Mesendoderm (in vitro differentiated cells): ENCODE measurements around the gene SRCIN1.

ENCODE experiments used
- DNase-seq: peaks from one replicate; pipeline ENCODE4 v3.0.0; 2013
- H2AK5ac ChIP-seq: 2 replicates; pipeline ENCODE4 v1.6.1; 2013; ENCODE audit warnings: low read length, inconsistent platforms
- H2BK120ac ChIP-seq: 2 replicates; pipeline ENCODE4 v1.6.1; 2013; ENCODE audit warnings: low read depth, mild to moderate bottlenecking, low read length, moderate library complexity, mixed read lengths
- H2BK15ac ChIP-seq: replicated peaks from 2 replicates; pipeline ENCODE4 v1.6.1; 2013; ENCODE audit warnings: low read depth, mild to moderate bottlenecking, moderate library complexity
- H2BK5ac ChIP-seq: 2 replicates; pipeline ENCODE4 v1.6.1; 2013; ENCODE audit warnings: low read length, inconsistent platforms
- H3K18ac ChIP-seq: 2 replicates; pipeline ENCODE4 v1.6.1; 2013; ENCODE audit warnings: mild to moderate bottlenecking, low read length, mixed read lengths
- H3K23ac ChIP-seq: one replicate; pipeline ENCODE4 v1.6.1; 2013; ENCODE audit warnings: low read length
- H3K27ac ChIP-seq: 2 replicates; pipeline ENCODE4 v1.5.1; 2013; ENCODE audit warnings: low read depth, mild to moderate bottlenecking, inconsistent platforms, low read length, moderate library complexity
- H3K27me3 ChIP-seq: 2 replicates; pipeline ENCODE4 v1.6.1; 2013; ENCODE audit warnings: low read length, control low read depth, mild to moderate bottlenecking, inconsistent platforms; ENCODE audit not compliant: insufficient read depth, poor library complexity
- H3K36me3 ChIP-seq: 2 replicates; pipeline ENCODE4 v1.6.1; 2013; ENCODE audit warnings: low read length, inconsistent platforms; ENCODE audit not compliant: control insufficient read depth, insufficient read depth
- H3K4ac ChIP-seq: one replicate; pipeline ENCODE4 v1.6.1; 2013; ENCODE audit warnings: low read depth, mild to moderate bottlenecking, low read length, moderate library complexity
- H3K4me1 ChIP-seq: 2 replicates; pipeline ENCODE4 v1.6.1; 2013; ENCODE audit warnings: low read depth, low read length, inconsistent platforms; ENCODE audit not compliant: control insufficient read depth
- H3K4me2 ChIP-seq: 2 replicates; pipeline ENCODE4 v1.6.1; 2013; ENCODE audit warnings: low read length
- H3K4me3 ChIP-seq: 2 replicates; pipeline ENCODE4 v1.5.1; 2013; ENCODE audit warnings: mild to moderate bottlenecking, low read length
- H3K56ac ChIP-seq: one replicate; pipeline ENCODE4 v1.6.1; 2013; ENCODE audit warnings: low read length
- H3K79me1 ChIP-seq: 2 replicates; pipeline ENCODE4 v1.6.1; 2013; ENCODE audit warnings: low read length, inconsistent platforms
- H3K79me2 ChIP-seq: 2 replicates; pipeline ENCODE4 v1.6.1; 2013; ENCODE audit warnings: mild to moderate bottlenecking, low read length; ENCODE audit not compliant: control insufficient read depth, insufficient read depth
- H3K9ac ChIP-seq: 2 replicates; pipeline ENCODE4 v1.6.1; 2013; ENCODE audit warnings: low read length, inconsistent platforms
- H4K5ac ChIP-seq: one replicate; pipeline ENCODE4 v1.6.1; 2013; ENCODE audit warnings: low read length
- H4K8ac ChIP-seq: one replicate; pipeline ENCODE4 v1.6.1; 2013; ENCODE audit warnings: low read depth, mild to moderate bottlenecking, control low read depth, low read length, moderate library complexity
- WGBS: extraction: QIAGEN DNeasy Blood & Tissue Kit; methylation state at CpG from one replicate; pipeline ENCODE4 v1.1.7; 2013; ENCODE audit warnings: low lambda C conversion rate, missing lambda C conversion rate; ENCODE audit not compliant: insufficient coverage; ENCODE audit errors: extremely low coverage; 5-methylcytosine and 5-hydroxymethylcytosine counted together

The SRCIN1 gene

GRCh38 chr17:38606646-38607611 is 1.2 kb upstream of the SRCIN1 start:
- DNase-seq, result peak; percentile 30
- Histone ChIP-seq H3K56ac (peak overlapping the region; percentile 57), H3K27ac (no peak overlapping the region), H2BK5ac (no peak overlapping the region), H3K4me3 (no peak overlapping the region), H3K4me1 (peaks cover 9% of the 10 kb centered on the region), H3K36me3 (no peaks in the 10 kb centered on the region), H3K79me2 (no peaks in the 10 kb centered on the region), H4K8ac (no peak overlapping the region), H3K23ac (no peak overlapping the region), H3K79me1 (no peaks in the 10 kb centered on the region), H2AK5ac (no peak overlapping the region), H3K4ac (no peak overlapping the region), H3K18ac (peak overlapping the region; percentile 24), H3K4me2 (peak overlapping the region; percentile 11), H2BK15ac (no peak overlapping the region), H2BK120ac (no peak overlapping the region), H3K9ac (peak overlapping the region; percentile 4), H3K27me3 (peaks cover 3% of the 10 kb centered on the region), H4K5ac (no peak overlapping the region)
- no CpG with 5 or more reads among the region's 30 CpGs for WGBS

GRCh38 chr17:38605411-38605840 is 326 bp downstream of the SRCIN1 start:
- Histone ChIP-seq H4K5ac (no peak overlapping the region), H3K27ac (no peak overlapping the region), H3K18ac (peak overlapping the region; percentile 18), H3K4me3 (no peak overlapping the region), H3K27me3 (peaks cover 3% of the 10 kb centered on the region), H3K79me1 (no peaks in the 10 kb centered on the region), H3K23ac (no peak overlapping the region), H2BK120ac (no peak overlapping the region), H2BK5ac (no peak overlapping the region), H3K9ac (no peak overlapping the region), H2BK15ac (no peak overlapping the region), H3K4me2 (peak overlapping the region; percentile 4), H4K8ac (no peak overlapping the region), H3K36me3 (no peaks in the 10 kb centered on the region), H3K56ac (peak overlapping the region; percentile 11), H3K79me2 (no peaks in the 10 kb centered on the region), H3K4me1 (peaks cover 12% of the 10 kb centered on the region), H2AK5ac (no peak overlapping the region), H3K4ac (no peak overlapping the region)
- DNase-seq, result peak; percentile 81
- WGBS, result no CpG with 5 or more reads among the region's 44 CpGs

DNA sequence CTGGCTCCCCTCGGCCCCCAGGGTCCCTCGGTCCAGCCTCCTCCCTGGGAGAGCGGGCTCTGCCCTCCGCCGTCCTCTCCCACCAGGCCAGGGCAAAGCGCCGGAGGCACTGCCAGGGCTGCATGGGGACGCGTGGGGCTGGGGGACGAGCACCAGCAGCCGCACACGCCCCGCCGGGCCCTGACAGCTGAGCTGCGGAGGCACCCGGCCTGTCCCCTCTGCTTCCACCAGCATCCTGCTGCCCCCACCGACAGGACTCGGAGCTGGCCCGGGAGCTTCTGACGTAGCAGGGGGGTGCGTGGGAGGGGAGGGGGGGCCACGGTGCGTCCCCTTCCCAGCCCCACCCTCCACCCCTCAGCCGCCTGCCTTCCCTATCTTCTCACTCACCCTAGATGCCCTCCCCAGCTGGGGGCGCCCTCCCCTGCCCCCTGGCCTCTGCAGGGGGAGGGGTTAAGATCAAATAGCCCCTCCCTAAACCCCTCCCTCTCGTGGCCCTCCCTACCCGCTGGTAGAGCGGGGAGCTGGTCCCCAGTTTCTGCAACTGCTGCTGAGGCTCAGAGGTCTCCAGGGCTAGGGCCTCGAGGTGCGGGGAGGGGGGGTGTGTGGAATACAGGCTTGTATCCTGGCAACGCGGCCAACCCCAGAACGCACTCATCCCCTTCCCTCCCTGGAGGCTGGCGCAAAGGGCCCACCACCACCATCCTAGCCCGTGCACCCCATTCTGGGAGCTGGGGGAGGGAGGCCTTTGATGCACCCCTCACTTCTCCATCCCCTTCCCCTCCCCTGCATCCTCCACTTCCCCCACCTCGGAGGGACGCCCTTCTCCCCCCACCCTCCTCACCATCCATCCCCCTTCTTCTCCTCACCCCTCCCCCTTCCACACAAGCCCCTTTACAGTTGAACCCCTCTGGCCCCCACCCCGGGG is 1.0 kb downstream of the SRCIN1 start:
- H3K9ac ChIP-seq, result no peak overlapping the region
- peak overlapping the region; percentile 51 for H3K56ac ChIP-seq
- no peak overlapping the region for H3K4ac ChIP-seq
- no peaks in the 10 kb centered on the region for H3K79me2 ChIP-seq
- peak overlapping the region; percentile 18 for H3K18ac ChIP-seq
- H2BK15ac ChIP-seq, result no peak overlapping the region
- no peak overlapping the region for H2BK5ac ChIP-seq
- H3K27me3 ChIP-seq, result peaks cover 3% of the 10 kb centered on the region
- H3K27ac ChIP-seq, result no peak overlapping the region
- peaks cover 12% of the 10 kb centered on the region for H3K4me1 ChIP-seq
- no peaks in the 10 kb centered on the region for H3K79me1 ChIP-seq
- DNase-seq, result peak; percentile 57
- no peak overlapping the region for H4K5ac ChIP-seq
- no peak overlapping the region for H2AK5ac ChIP-seq
- no peaks in the 10 kb centered on the region for H3K36me3 ChIP-seq
- no peak overlapping the region for H3K23ac ChIP-seq
- H3K4me2 ChIP-seq, result peak overlapping the region; percentile 15
- no peak overlapping the region for H3K4me3 ChIP-seq
- H4K8ac ChIP-seq, result no peak overlapping the region
- no CpG with 5 or more reads among the region's 38 CpGs for WGBS
- no peak overlapping the region for H2BK120ac ChIP-seq

GRCh38 chr17:38603786-38604478 is 1.8 kb downstream of the SRCIN1 start:
- no peak overlapping the region for H3K23ac ChIP-seq
- H3K9ac ChIP-seq, result no peak overlapping the region
- H3K79me1 ChIP-seq, result no peaks in the 10 kb centered on the region
- no peak overlapping the region for H3K4me2 ChIP-seq
- H3K18ac ChIP-seq, result no peak overlapping the region
- H3K4me1 ChIP-seq, result peaks cover 12% of the 10 kb centered on the region
- no peak overlapping the region for H4K8ac ChIP-seq
- H3K27ac ChIP-seq, result no peak overlapping the region
- H2AK5ac ChIP-seq, result no peak overlapping the region
- WGBS, result no CpG with 5 or more reads among the region's 6 CpGs
- no peak overlapping the region for H2BK15ac ChIP-seq
- peak overlapping the region; percentile 51 for H3K56ac ChIP-seq
- H3K79me2 ChIP-seq, result no peaks in the 10 kb centered on the region
- H3K27me3 ChIP-seq, result peaks cover 3% of the 10 kb centered on the region
- H3K4ac ChIP-seq, result no peak overlapping the region
- H3K4me3 ChIP-seq, result no peak overlapping the region
- H2BK120ac ChIP-seq, result no peak overlapping the region
- H4K5ac ChIP-seq, result no peak overlapping the region
- no peaks in the 10 kb centered on the region for H3K36me3 ChIP-seq
- H2BK5ac ChIP-seq, result no peak overlapping the region
- DNase-seq, result no peak

DNA sequence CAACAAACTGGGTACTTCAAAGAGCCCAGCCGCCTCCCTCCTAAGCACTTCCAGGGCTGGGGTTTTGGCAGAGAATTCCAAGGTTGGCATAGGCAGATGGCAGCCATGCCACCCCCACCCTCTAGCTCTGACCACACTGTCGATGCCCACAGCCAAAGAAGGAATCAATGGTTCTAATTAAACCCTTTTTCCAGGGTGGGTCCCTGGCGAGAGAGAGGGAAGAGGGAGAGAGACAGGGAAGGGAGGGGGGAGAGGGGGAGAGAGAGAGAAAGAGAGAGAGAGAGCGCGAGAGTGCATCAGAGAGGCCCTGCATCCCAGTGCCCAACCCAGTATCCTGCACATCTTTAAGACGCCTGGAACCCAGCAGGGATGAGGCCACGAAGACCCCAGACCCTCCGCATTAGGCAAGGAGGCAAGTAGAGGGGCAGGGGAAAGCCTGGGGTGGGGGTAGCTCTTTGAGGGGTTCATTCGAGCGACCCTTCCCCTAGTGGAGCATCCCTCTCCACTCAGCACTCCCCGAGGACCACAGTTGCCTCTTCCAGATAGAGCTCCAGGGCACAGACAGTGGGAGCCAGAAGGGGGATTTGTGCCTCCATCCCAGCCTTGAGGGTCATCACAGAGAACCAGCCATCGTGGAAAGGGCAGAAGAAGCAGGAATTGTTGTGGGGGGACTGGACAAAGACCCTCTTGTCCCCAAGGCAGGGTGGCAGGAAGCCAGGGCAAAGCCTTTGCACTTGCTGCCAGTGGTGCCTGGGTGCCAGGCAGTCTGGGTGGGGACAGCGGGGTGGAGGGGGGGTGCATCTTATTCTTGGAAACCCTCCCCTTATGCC is 2.6 kb downstream of the SRCIN1 start:
- Histone ChIP-seq H3K18ac (no peak overlapping the region), H2BK15ac (no peak overlapping the region), H2BK120ac (no peak overlapping the region), H4K8ac (no peak overlapping the region), H2BK5ac (no peak overlapping the region), H3K4me3 (no peak overlapping the region), H3K79me2 (no peaks in the 10 kb centered on the region), H3K4me1 (peaks cover 11% of the 10 kb centered on the region), H4K5ac (no peak overlapping the region), H3K36me3 (no peaks in the 10 kb centered on the region), H3K9ac (no peak overlapping the region), H3K27ac (no peak overlapping the region), H3K79me1 (no peaks in the 10 kb centered on the region), H3K23ac (no peak overlapping the region), H3K27me3 (peaks cover 3% of the 10 kb centered on the region), H3K4ac (no peak overlapping the region), H3K4me2 (no peak overlapping the region), H2AK5ac (no peak overlapping the region), H3K56ac (no peak overlapping the region)
- peak; percentile 64 for DNase-seq
- no CpG with 5 or more reads among the region's 13 CpGs for WGBS
